ENCODE results near the gene EGLN3.

GRCh38 chr14:33932033-33932432 lies 18.8 kb downstream of the EGLN3 start:
- TF ChIP-seq POLR2A (IDR thresholded peaks at IDR 0.05) (no peak), CTCF (IDR thresholded peaks at IDR 0.05) (no peak)
